NCI-H446 (cell line): Measurements from ENCODE around the gene NEU3.
A peak's percentile ranks its signal among the peaks of the same experiment; 100 is the strongest.
"Not testable (repeated sequence)": the region's sequence is repeated elsewhere in the genome, so short reads cannot be mapped to it uniquely, and the experiment has no call there.

Experiments
- DNase-seq, 2 experiments: peaks; one replicate each; lab custom pipeline; 2025; lab: John Stamatoyannopoulos, UW

Gene NEU3

GRCh38 chr11:75029836-75030631 lies 41.3 kb downstream of the NEU3 start:
- no peak for DNase-seq

- DNase-seq = no peak
Measured at GRCh38 chr11:75031224-75031753, 42.6 kb downstream of the NEU3 start.

- DNase-seq = peak in 1 of 2 experiments; percentile 42
Measured at GRCh38 chr11:75031771-75032549, 43.2 kb downstream of the NEU3 start.

GRCh38 chr11:75032550-75032935 lies 43.8 kb downstream of the NEU3 start:
- DNase-seq = no peak

GRCh38 chr11:75033916-75034315 lies 45.2 kb downstream of the NEU3 start:
- no peak for DNase-seq

- DNase-seq = no peak
Measured at GRCh38 chr11:75035256-75035655, 46.5 kb downstream of the NEU3 start.

GRCh38 chr11:75035911-75036565 lies 47.3 kb downstream of the NEU3 start:
- peak in 1 of 2 experiments; percentile 72 for DNase-seq

GRCh38 chr11:75040167-75040770 lies 51.5 kb downstream of the NEU3 start:
- DNase-seq = no peak

GRCh38 chr11:75041263-75041662 lies 52.5 kb downstream of the NEU3 start:
- DNase-seq = no peak

- DNase-seq = not testable (repeated sequence)
Measured at GRCh38 chr11:75041821-75042220, 53.1 kb downstream of the NEU3 start.

- not testable (repeated sequence) for DNase-seq
Measured at GRCh38 chr11:75044381-75045170, 55.8 kb downstream of the NEU3 start.

GRCh38 chr11:75046668-75047067 lies 57.9 kb downstream of the NEU3 start:
- DNase-seq = not testable (repeated sequence)

- no peak for DNase-seq
Measured at GRCh38 chr11:75047191-75047590, 58.5 kb downstream of the NEU3 start.

- DNase-seq = not testable (repeated sequence)
Measured at GRCh38 chr11:75049501-75050266, 61.0 kb downstream of the NEU3 start.

- DNase-seq = no peak
Measured at GRCh38 chr11:75050516-75050915, 61.8 kb downstream of the NEU3 start.

GRCh38 chr11:75051043-75051442 lies 62.3 kb downstream of the NEU3 start:
- DNase-seq = no peak

GRCh38 chr11:75052457-75052856 lies 63.7 kb downstream of the NEU3 start:
- DNase-seq = no peak

GRCh38 chr11:75055511-75055910 lies 66.8 kb downstream of the NEU3 start:
- no peak for DNase-seq

GRCh38 chr11:75056814-75057213 lies 68.1 kb downstream of the NEU3 start:
- no peak for DNase-seq

- no peak for DNase-seq
Measured at GRCh38 chr11:75059299-75059698, 70.6 kb downstream of the NEU3 start.
